H1 (cell line): Measurements from ENCODE around the gene AGFG1. TPM values are rescaled to one million over a fixed set of nuclear protein-coding genes. Genes with fewer than 3 reads are reported as not detected.

ENCODE experiments used
- ATF2 ChIP-seq: IDR thresholded peaks from 2 replicates; pipeline ENCODE4 v1.6.1; 2012; ENCODE audit warnings: low read length, inconsistent platforms
- CBX8 ChIP-seq: fragments of 300-800, 300-1000 bp; sonication (generic); IDR thresholded peaks from 2 replicates; pipeline ENCODE4 v1.7.1; 2016; ENCODE audit warnings: low read depth, low read length, borderline replicate concordance
- EP300 ChIP-seq, 2 experiments: IDR thresholded peaks; 1 replicate in 1 of 2; 2 replicates in 1 of 2; pipeline ENCODE4 v1.6.1; 2011 to 2012; ENCODE audit warnings: low read depth in 2 of 2, low read length in 2 of 2, mild to moderate bottlenecking in 2 of 2, borderline replicate concordance in 1 of 2, inconsistent platforms in 1 of 2, moderate library complexity in 1 of 2
- NANOG ChIP-seq: IDR thresholded peaks from 2 replicates; pipeline ENCODE4 v1.6.1; 2011; ENCODE audit warnings: low read length, low read depth, mild to moderate bottlenecking, inconsistent platforms; ENCODE audit not compliant: insufficient read depth, poor library complexity, severe bottlenecking
- POLR2AphosphoS5 ChIP-seq: IDR thresholded peaks from 2 replicates; pipeline ENCODE4 v1.6.1; 2011; ENCODE audit warnings: low read depth, low read length
- SP4 ChIP-seq: IDR thresholded peaks from 2 replicates; pipeline ENCODE4 v1.6.1; 2012; ENCODE audit warnings: low read length, inconsistent platforms
- polyA plus RNA-seq, 7 experiments: library from polyadenylated mRNA; depleted of rRNA in 3 of 7; stranded (reverse) in 5 of 7; unstranded in 2 of 7; fragments of >200 nt in 5 of 7; fragments of 200-250 nt in 2 of 7; gene quantifications; 1 replicate in 5 of 7; 2 replicates in 1 of 7; 4 replicates in 1 of 7; pipeline versions ENCODE4 v1.2.1 to v1.2.3, GENCODE V29; 2011 to 2013; ENCODE audit warnings: missing spikeins in 2 of 7, mixed read lengths in 2 of 7
- total RNA-seq: library from RNA; stranded (reverse); fragmentation: NEBNext Ultra II Directional; extraction: Animal tissue kit (Norgen Biotek cat#: 25700); gene quantifications from 2 replicates; pipeline ENCODE4 v1.2.1, GENCODE V29; 2021

AGFG1 gene
- total and polyA plus RNA-seq, 2 of the 8 experiments (the other 6 are each of a cell fraction or from before 2014, with no cell fraction given): 102 to 147 TPM

DNA sequence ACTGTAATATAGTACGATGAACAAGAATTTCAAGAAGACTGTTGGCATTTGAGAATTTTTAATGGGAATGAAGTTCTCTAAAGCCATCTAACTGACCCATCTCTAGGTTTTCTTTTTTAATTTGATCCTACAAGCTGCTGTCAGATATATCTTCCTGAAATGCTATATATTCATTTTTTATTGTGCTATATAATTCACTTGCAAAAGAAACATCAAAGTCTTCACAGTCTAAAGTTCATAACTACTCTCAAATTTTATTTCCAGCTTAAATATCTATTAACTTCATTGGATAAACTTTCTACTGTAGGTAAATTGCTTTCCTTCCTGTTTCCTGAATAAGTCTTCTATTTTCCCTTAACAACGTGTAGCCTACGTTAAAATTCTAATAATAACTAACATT, 130.4 kb downstream of the AGFG1 start (continued):
- TF ChIP-seq EP300 (IDR thresholded peaks at IDR 0.05; ENCODE audit: borderline replicate concordance in 1 of 2, low read depth in 2 of 2, low read length in 2 of 2): no peak
- TF ChIP-seq ATF2: no peak
- TF ChIP-seq CBX8: no peak
- no peak for TF ChIP-seq POLR2AphosphoS5
- TF ChIP-seq SP4: no peak
- TF ChIP-seq NANOG: no peak
- TF ChIP-seq, all 59 proteins: peak for 0
